ENCODE measurements around the gene MRPS7. TPM values are rescaled to one million over a fixed set of nuclear protein-coding genes. Genes with fewer than 3 reads are reported as not detected.

Gene MRPS7
- total RNA-seq, result 132 TPM
- long read RNA-seq, transcript MRPS7-203 (4 exons, 1,638 nt), result minor isoform, 10 of 340 reads
- long read RNA-seq, transcript MRPS7-201 (5 exons, 1,406 nt), result major isoform, 289 of 340 reads
- long read RNA-seq, partial matches to known transcripts, result 5 of 340 reads
- long read RNA-seq, other reads (novel, unspliced or antisense), result 36 of 340 reads

DNA sequence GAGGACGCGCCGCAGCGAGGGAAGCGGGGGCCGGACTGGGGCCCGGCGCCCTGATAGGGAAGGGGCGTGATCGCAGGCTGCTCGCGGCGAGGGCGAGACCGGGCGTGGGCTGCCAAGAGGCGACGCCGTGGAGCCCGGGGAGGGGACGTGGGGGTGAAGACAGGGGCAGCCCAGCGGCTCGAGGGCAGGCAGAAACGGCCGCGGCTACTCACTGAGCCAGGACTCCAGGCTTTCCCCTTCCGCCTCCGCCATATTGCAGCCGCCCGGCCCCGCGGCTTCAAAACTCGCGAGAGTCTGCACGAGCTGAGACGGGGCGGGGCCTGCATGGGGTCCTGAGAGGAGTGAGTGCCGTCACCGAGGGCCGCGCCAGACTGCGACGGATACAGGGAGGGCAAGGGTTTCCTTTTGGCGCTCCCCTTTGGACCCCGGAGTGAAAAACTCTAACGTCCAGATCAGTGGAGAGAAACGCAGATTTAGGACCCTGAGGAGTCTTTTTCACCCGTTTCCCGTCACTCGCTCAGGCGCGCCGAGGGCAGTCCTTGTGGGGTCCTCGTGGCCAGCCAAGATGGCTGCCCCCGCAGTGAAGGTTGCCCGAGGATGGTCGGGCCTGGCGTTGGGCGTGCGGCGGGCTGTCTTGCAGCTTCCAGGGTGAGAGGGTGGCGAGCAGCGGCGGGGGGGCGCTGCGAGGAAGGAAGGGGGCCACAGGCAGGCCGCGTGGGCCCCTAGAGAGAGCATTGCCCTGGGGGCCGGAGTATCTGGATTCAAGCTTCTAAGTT lies at the start of gene MRPS7, which contains the start of gene GGA3:
MRPS7 (plus strand) TSS at position 544 of the 776 bp plus-strand sequence; CDS start at position 566, 22 bp downstream.
GGA3 (minus strand) TSS at position 271 of the 776 bp plus-strand sequence; CDS start at position 252, 19 bp downstream.
- ATAC-seq (peak; percentile 98), DNase-seq (peak; percentile 98)
- intact Hi-C loops (cut with micrococcal nuclease), result no loop called here

DNA sequence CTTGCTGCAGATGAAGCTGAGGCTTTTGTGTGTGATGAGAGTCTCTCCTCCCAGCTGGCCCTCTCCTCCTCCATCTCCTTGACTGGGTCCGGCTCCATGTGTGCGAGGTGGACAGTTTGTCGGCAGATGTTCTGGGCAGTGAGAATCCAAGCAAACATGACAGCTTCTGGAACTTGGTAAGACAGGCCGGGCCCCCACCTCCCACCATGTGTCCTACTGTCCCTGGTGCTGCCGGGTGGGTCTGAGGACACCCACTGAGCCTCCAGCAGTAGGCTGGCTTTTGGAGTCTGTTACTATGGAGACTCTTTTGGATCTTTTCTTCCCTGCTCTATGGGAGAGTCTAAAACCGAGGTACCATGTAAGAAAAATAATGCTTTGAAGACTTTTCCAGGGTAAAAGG lies 43.5 kb upstream of the MRPS7 start:
- DNase-seq, result no peak
- ATAC-seq, result no peak
- intact Hi-C loops (cut with micrococcal nuclease), result no loop called here

DNA sequence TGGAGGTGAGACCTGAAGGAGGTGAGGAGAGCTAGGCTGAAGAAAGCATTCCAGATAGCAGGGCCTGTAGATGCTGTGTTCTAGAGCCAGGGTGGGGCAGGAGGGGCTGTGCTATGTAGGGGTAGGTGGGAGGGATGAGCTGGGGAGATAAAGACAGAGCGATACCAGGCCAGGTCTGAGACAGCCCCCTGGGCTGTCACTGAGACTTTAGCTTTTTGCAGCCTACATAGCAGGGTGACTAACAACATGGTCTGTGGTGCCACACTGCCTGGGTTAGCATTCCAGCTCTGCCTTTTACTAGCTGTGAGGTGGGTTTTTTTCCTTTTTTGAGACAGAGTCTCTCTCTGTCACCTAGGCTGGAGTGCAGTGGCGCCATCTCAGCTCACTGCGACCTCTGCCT lies 41.9 kb upstream of the MRPS7 start:
- intact Hi-C loops (cut with micrococcal nuclease), result no loop called here
- no peak for ATAC-seq
- no peak for DNase-seq

DNA sequence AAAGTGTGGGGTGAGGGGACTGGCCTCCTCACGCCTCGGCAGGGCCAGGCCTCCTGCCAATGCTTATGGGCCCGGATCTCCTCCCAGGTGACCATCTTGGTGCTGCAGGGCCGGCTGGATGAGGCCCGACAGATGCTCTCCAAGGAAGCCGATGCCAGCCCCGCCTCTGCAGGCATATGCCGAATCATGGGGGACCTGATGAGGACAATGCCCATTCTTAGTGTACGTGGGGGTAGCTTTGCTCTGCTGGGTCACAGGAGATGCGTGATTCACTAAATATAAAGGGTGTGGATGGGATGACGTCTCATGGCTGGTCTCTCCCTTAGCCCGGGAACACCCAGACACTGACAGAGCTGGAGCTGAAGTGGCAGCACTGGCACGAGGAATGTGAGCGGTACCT lies 36.7 kb upstream of the MRPS7 start:
- DNase-seq (no peak), ATAC-seq (no peak)
- intact Hi-C loops (cut with micrococcal nuclease), result no loop called here

DNA sequence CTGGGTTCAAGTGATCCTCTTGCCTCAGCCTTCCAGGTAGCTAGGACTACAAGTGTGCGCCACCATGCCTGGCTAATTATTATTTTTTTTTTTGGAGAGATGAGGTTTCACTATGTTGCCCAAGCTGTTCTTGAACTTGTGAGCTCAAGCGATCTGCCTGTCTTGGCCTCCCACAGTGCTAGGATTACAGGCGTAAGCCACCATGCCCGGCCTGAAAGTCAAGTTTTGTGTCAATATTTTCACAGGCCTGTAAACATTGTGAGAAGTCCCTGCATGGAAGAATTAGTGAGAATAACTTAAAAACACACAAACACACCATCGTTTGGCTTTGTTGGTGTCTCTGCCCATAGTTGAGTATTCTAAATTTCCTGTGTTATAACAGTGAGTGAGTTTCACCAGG lies 34.0 kb upstream of the MRPS7 start:
- no peak for ATAC-seq
- intact Hi-C loops (cut with micrococcal nuclease), result no loop called here

DNA sequence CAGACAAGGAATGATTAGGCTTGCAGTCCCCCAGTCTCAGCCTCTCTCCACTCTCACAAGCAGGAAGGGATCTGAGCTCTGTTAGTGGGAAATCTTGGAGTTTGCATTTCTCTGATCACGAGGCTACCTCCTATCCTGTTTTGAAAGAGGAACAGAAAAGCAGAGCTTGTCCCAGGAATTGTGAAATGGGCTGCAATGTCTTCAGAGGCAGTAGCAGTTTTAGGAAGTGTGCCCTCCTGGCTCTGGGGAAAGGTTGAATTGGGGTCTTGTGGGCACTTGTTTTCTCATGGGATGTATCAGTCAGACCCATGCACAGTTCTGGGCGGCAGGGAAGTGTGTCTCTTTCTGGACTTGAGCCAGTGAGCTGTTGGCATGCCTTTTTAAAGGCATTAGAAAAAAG lies 33.4 kb upstream of the MRPS7 start:
- ATAC-seq, result peak; percentile 68
- no peak for DNase-seq
- intact Hi-C loops (cut with micrococcal nuclease), result no loop called here

More for the DNA sequence above, 34.0 kb upstream of the MRPS7 start:
- no peak for DNase-seq

DNA sequence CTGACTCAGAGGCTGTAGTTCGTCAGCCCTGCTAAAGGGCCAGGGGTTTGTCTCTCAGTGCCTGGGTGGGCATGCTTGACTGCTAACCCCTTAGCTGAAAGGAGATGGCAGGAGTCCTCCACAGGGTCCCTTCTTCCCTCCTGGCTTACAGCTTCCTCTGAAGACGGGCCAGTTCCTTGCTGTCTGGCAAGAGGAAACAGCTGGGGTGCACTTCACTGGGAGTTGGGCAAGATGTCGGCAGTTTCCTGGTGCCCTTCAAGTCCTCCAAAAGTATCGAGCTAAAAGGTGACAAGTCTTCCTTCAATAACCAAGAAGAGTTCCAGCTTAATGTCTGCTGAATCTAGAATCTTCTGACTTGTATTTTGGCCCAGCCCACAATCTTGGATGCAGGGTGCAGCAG lies 32.8 kb upstream of the MRPS7 start:
- ATAC-seq (peak; percentile 62), DNase-seq (no peak)
- intact Hi-C loops (cut with micrococcal nuclease), result no loop called here

DNA sequence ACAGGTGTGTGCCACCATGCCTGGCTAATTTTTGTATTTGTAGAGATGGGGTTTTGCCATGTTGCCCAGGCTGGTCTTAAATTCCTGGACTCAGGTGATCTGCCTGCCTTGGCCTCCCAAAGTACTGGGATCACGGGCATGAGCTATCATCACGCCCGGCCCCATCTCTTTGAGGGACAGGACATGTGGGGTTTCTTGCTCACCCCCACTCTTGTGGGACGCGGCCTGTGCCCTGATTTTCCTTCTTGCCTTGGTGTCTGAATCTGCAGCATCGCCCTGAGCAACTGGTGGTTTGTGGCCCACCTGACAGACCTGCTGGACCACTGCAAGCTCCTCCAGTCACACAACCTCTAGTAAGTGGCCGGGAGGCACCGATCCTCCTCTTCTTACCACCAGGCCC lies 30.6 kb upstream of the MRPS7 start:
- ATAC-seq, result no peak
- no peak for DNase-seq
- intact Hi-C loops (cut with micrococcal nuclease), result no loop called here

DNA sequence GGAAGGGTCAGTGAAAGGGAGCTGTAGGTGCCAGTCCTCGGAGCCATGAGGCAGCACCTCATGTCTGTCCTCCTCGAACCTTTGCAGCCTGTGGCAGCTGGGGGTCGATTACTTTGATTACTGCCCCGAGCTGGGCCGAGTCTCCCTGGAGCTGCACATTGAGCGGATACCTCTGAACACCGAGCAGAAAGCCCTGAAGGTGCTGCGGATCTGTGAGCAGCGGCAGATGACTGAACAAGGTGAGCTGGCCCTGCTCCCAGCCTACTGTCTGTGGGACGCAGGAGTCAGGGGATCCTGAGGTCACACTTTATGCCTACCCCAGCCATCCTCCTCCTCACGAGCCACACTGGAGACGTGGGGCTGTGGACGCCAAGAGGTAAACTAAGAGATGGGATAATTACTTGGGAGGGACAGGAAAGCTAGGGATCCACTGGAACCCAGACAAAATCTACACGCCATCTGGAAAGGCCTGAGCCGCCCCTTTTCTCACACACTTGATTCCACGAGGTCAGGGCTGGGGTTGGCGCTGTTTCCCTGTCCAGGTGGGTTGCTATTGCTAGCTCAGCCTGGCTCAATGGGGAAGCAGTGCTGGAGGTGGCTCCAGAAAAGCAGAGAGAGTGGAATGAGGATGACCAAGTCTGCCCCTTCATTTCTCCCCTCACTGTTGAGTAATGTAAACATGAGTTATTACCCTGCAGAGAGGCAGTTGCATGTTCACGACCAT lies 29.8 kb upstream of the MRPS7 start:
- DNase-seq, result no peak
- intact Hi-C loops (cut with micrococcal nuclease), result no loop called here
- ATAC-seq, result no peak

DNA sequence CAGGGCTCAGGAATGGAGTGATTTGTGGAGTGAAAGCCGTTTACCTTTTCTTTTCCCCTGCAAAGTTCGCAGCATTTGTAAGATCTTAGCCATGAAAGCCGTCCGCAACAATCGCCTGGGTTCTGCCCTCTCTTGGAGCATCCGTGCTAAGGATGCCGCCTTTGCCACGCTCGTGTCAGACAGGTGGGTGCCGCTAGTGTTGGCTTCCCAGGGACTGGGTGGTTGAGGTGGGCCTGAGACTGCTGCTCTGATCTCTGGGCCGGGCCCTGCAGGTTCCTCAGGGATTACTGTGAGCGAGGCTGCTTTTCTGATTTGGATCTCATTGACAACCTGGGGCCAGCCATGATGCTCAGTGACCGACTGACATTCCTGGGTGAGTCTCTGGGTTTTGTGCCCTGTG lies 28.9 kb upstream of the MRPS7 start:
- ATAC-seq (no peak), DNase-seq (no peak)
- intact Hi-C loops (cut with micrococcal nuclease), result no loop called here

DNA sequence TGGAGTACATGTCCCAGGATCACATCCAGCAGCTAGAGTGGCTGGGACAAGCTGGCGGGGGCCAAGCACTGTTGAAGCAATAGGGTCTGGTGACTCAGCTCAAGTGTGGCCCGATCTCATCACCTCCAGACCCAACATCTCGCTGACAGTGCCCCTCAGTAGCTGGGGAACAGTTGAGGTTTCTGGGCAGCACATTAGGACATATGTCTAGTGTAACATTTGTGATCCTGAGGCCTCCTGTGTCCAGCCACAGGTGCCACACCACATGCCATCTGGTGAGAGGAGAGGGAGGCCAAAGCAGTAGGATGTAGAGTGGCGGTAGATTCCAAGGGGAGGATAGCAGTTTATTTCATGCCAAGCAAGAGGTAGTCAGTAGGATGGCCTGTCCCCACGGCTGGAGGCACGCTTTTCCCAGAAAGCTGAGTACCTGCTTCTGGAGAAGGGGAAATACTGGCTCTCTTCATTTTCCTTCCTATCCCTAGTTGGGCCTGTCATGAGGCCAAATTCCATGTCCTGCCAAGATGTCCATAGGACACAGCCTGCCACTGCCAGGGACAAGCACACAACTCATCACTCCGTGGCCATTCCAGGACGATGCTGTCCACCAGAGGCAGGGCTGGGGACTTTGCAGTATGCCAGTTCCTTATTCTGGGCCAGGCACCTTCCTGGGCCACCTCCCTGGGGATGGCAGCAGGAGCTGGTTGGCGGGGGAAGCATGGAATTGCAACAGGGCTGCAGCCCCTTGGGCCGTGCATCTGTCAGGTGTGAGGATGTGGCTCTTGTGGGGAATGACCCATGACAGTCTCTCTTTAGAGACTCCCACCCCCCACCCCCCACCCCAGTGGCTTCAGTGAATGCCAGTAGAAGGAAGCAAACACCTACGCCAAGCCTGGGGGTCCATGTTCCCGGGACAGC lies 24.3 kb upstream of the MRPS7 start:
- intact Hi-C loops (cut with micrococcal nuclease), result no loop called here
- DNase-seq (peak; percentile 64), ATAC-seq (peak; percentile 69)

DNA sequence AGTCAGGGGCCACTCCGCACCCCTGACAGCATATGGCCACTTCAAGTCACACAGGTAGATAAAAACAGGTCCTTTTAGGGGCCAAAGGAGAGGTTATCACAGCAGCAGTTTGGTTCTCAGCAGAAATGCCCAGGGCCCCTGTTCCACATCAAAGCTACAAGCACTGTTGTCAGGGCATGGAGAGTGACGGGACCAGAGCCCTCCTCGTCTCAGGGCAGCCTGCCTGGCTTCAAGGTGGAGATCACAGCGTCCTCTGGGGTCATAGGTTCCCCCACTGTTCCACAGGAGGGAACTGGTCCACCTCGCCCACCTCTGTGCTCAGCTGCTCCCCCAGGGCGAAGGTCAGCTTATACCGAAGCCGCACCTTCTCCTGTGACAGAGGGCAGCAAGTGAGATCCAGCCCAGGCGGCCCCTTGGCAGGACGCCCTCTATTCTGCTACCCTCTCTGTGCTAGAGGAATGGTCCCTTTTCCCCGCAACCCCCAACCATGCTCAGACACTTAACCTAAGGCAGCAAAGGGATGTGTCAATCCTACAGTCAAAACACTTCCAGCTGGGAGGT lies 23.6 kb upstream of the MRPS7 start:
- no peak for ATAC-seq
- intact Hi-C loops (cut with micrococcal nuclease), result no loop called here
- no peak for DNase-seq

DNA sequence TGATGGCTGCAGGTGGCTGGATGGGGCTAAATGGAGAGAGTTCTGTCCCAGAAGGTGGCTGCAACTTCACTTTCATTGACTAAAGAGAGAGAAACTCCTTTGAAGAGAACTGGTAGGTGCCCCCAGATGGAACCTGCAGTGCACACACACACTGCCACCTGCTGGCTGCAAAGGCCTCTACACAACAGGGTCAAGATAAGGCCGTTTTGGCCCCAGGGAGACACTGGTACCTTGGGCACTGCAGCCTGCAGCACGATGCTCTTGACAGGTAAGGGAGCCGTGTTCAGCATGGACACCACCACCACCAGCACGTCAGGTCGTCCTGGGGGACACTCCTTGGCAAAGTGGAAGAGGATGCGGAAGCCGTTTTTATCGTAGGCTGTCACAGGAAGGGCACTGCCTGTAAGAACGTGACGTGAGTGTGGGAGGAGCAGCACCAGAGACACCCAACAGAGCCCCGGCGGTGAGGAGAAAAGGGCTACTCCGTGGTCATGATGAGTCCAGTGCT lies 22.9 kb upstream of the MRPS7 start:
- peak; percentile 60 for DNase-seq
- intact Hi-C loops (cut with micrococcal nuclease), result no loop called here

DNA sequence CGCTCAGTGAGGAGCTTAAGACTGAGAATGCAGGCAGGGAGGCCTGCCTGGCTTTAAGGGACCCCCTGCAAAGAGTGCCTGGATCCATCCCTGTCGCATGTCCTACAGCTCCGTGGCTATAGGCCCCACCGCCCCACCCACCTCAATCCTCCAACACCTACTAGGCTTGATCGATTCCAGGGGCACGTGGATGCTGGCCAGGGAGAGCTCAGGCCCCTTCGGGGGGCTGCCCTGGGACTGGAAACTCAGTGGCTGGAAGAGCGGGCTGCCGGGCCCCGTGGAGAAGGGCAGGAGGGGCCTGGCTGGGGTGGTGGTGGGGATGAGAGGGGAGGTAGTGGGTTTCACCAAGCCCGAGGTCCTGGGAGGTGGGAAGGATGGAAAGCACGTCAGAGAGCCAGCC lies 22.5 kb upstream of the MRPS7 start:
- ATAC-seq (no peak), DNase-seq (no peak)
- intact Hi-C loops (cut with micrococcal nuclease), result no loop called here

More for the DNA sequence above, 22.9 kb upstream of the MRPS7 start:
- peak; percentile 58 for ATAC-seq

DNA sequence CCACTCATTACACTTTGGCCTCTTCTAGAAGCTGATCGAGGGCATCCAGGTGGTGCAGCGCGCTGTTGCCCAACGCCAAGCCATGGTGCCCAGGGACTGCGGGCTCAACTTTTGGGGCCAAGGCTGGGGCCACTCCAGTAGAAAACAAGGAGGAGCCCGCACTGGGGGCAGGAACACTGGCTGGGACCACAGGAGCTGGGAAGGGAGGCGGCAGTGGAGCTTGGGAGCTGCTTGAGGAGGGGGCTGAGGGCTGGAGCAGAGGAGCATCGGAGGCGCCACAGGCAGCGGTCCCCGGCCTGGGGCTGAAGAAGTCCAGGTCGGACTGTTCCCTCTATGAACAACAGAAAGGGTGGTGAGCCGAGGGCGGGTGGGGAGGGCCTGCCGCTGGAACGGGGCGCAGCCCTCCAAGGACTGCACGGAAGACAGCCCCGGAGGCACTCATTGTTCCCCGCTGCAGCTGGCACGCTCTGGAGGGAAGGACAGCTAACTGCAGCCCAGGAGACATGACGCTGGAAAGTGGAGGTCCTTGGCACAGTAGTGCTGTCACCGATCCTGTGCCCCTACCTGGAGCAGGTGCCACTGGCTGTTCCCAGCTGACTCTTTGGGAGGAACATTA lies 21.8 kb upstream of the MRPS7 start:
- no peak for ATAC-seq
- intact Hi-C loops (cut with micrococcal nuclease), result no loop called here
- DNase-seq, result no peak

DNA sequence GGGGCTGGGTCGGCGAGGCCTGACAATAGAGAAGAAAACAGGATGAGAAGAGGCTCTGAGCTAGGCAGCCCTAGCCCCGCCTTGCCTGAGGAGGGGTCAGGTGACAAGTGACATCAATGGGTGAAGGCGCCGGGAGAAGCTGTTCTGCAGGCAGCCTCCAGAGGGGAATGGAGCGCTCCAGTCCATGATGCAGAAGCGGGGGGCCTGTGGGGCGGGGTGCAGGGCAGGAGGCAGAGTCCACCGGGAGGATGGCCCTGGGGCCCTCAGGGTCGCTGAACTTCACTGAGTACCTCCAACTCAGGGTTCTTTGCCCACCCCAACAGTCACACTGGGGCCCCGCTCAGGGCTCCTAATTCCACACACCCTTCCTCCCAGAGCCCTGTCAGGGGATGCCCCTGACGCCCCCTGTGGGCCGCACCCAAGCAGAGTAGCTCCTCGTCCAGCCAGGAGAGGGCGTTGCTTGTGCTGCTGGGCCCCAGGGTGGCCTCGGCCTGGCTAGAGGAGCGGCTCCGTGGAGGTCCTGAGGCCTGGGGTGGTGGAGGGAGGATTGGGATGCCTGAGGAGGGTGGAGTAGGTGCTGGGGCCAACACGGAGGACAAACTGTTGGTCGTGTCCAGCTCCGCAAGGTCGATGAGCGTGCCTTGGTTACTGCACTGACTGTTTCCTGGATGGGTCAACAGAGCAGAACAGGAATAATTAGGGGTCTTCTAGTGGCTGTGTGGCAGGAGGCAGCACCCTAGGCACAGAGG lies 21.1 kb upstream of the MRPS7 start:
- intact Hi-C loops (cut with micrococcal nuclease), result no loop called here
- DNase-seq (peak; percentile 52), ATAC-seq (no peak)

DNA sequence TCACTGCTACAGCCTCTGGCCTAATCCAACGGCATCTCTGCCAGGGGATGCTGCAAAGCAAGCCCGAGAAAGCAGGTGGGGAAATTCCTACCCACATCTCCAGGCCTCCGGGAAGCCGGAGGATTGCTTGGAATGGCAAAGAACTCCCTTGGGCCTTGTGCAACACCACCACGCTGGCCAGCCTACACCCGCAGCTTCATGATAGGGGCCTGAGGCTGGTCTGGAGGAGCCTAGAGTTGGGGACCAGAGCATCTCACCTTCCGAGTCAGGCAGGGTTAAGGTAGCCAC lies 20.6 kb upstream of the MRPS7 start:
- intact Hi-C loops (cut with micrococcal nuclease), result no loop called here
- ATAC-seq (no peak), DNase-seq (no peak)

DNA sequence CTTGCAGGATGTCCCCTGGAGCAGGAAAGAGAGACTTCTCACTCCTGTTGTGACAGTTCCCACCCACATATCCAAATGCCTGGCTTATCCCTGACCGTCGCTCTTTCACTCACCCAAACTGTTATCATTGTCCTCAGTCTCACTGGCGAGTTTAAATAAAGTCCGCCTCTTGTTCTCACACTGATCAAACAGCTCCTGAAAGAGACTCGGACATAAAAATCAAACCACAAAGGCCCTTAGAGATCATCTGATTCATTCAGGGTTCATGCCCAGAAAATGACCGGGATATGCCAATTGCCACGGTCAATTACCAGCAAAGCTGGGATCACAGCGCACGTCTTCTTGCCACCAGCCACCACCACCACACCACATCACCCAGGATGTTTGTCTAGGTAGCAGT lies 20.2 kb upstream of the MRPS7 start:
- intact Hi-C loops (cut with micrococcal nuclease), result no loop called here

More for the DNA sequence above, 20.2 kb upstream of the MRPS7 start:
- ATAC-seq (no peak), DNase-seq (no peak)
